Stimulated activated naive B cell treated with anti-CD40 and anti-IgM and Interleukin-4, amounts not matched to agents 10 μg/mL and 1 μg/mL and 100 μg/mL, for 72 hours (primary cell): Measurements from ENCODE around the gene SLC36A3.

Source experiments
- ATAC-seq, 2 donors: fragments of 150-1000 bp; cut with Tn5 transposase; replicated peaks; 2 replicates each; pipeline ENCODE4 v1.10.0; 2021; ENCODE audit warnings: moderate library complexity in 1 of 2
- DNase-seq: peaks from one replicate; pipeline ENCODE4 v3.0.0; 2021
- H3K27ac Mint-ChIP-seq: one replicate; pipeline ENCODE4 v1.8.0; 2022; ENCODE audit warnings: mild to moderate bottlenecking, mixed read lengths
- H3K27me3 Mint-ChIP-seq, 2 donors: one replicate each; pipeline ENCODE4 v1.8.0; 2022; ENCODE audit warnings: mixed read lengths in 2 of 2
- H3K36me3 Mint-ChIP-seq, 2 donors: one replicate each; pipeline ENCODE4 v1.8.0; 2022; ENCODE audit warnings: mixed read lengths in 2 of 2, mild to moderate bottlenecking in 1 of 2
- H3K4me1 Mint-ChIP-seq, 2 donors: one replicate each; pipeline ENCODE4 v1.8.0; 2022; ENCODE audit warnings: mixed read lengths in 2 of 2, mild to moderate bottlenecking in 1 of 2
- H3K4me3 Mint-ChIP-seq, 2 donors: one replicate each; pipeline ENCODE4 v1.8.0; 2022; ENCODE audit warnings: mild to moderate bottlenecking in 2 of 2, mixed read lengths in 2 of 2, moderate library complexity in 1 of 2
- H3K9me3 Mint-ChIP-seq, 2 donors: one replicate each; pipeline ENCODE4 v1.8.0; 2022; ENCODE audit warnings: mixed read lengths in 2 of 2, mild to moderate bottlenecking in 1 of 2

Gene SLC36A3

GRCh38 chr5:151234476-151235238 is 68.9 kb downstream of the SLC36A3 start:
- peak overlapping the region; percentile 79 for H3K27ac Mint-ChIP-seq
- DNase-seq = peak; percentile 37
- H3K4me3 Mint-ChIP-seq = peak overlapping the region; percentile 42 to 69

DNA sequence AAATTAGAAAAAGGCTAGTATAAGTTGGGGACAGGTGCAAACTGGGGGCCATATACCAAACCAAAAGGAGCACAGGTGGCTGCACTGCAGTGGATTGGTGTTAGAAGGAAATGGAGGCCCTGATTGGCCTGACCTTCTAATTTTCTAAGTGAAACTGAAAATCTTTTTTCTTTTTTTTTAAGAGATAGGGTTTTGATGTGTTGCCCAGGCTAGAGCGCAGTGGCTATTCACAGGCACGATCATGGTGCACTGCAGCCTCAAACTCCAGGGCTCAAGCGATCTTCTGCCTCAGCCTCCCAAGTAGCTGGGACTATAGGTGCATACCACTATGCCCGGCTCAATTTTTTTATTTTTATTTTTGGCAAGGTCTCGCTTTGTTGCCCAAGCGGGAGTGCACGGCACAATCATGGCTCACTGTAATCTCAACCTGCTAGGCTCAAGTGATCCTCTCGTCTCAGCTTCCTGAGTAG is 69.9 kb downstream of the SLC36A3 start:
- DNase-seq (no peak), ATAC-seq (peak; percentile 49 to 60)
- peak overlapping the region; percentile 42 to 69 for H3K4me3 Mint-ChIP-seq
- H3K4me1 Mint-ChIP-seq = peaks cover 36 to 55% of the 10 kb centered on the region in 2 donors
- H3K27ac Mint-ChIP-seq = peak overlapping the region; percentile 79
- peaks cover 2 to 3% of the 10 kb centered on the region in 2 donors for H3K36me3 Mint-ChIP-seq
- peaks cover 0 to 3% of the 10 kb centered on the region in 2 donors for H3K9me3 Mint-ChIP-seq
- H3K27me3 Mint-ChIP-seq = no peaks in the 10 kb centered on the region

More at GRCh38 chr5:151234476-151235238, 68.9 kb downstream of the SLC36A3 start:
- ATAC-seq = peak; percentile 76 to 81
- H3K27me3 Mint-ChIP-seq = no peaks in the 10 kb centered on the region
- peaks cover 40 to 65% of the 10 kb centered on the region in 2 donors for H3K4me1 Mint-ChIP-seq
- H3K36me3 Mint-ChIP-seq = peaks cover 2 to 3% of the 10 kb centered on the region in 2 donors
- peaks cover 0 to 3% of the 10 kb centered on the region in 2 donors for H3K9me3 Mint-ChIP-seq

DNA sequence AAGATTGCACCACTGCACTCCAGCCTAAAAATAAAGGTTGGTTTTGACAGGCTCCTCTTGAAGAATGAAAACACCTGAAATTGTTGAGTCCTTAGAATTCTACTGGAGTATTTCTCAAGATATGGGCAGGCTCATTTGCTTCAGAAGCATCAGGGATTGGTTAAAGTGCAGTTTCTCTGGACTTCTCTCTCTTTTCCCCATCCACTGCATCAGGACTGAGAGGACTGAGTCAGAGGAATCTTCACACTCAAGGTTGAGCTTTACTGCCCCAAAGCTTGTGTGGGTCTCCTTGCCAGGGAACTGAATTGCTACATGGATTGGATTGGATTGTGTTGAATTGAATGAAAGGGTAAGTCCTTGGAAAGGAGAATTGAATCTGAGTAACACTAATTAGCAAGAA is 72.2 kb downstream of the SLC36A3 start:
- ATAC-seq (no peak), DNase-seq (no peak)
- Mint-ChIP-seq H3K4me3 (no peak overlapping the region), H3K9me3 (peaks cover 0 to 3% of the 10 kb centered on the region in 2 donors), H3K36me3 (peaks cover 2 to 3% of the 10 kb centered on the region in 2 donors), H3K4me1 (peaks cover 26 to 54% of the 10 kb centered on the region in 2 donors), H3K27ac (no peak overlapping the region), H3K27me3 (no peaks in the 10 kb centered on the region)

- H3K9me3 Mint-ChIP-seq = no peaks in the 10 kb centered on the region
- DNase-seq = no peak
- no peaks in the 10 kb centered on the region for H3K27me3 Mint-ChIP-seq
- H3K4me3 Mint-ChIP-seq = no peak overlapping the region
- no peaks in the 10 kb centered on the region for H3K36me3 Mint-ChIP-seq
- peaks cover 25 to 52% of the 10 kb centered on the region in 2 donors for H3K4me1 Mint-ChIP-seq
- no peak overlapping the region for H3K27ac Mint-ChIP-seq
- no peak for ATAC-seq
Measured at GRCh38 chr5:151230048-151230680, 73.4 kb downstream of the SLC36A3 start.

- Mint-ChIP-seq H3K36me3 (no peaks in the 10 kb centered on the region), H3K4me3 (no peak overlapping the region), H3K9me3 (no peaks in the 10 kb centered on the region), H3K4me1 (peaks cover 17 to 48% of the 10 kb centered on the region in 2 donors), H3K27me3 (no peaks in the 10 kb centered on the region), H3K27ac (no peak overlapping the region)
- no peak for DNase-seq
- no peak for ATAC-seq
Measured at GRCh38 chr5:151228986-151229385, 74.6 kb downstream of the SLC36A3 start.

DNA sequence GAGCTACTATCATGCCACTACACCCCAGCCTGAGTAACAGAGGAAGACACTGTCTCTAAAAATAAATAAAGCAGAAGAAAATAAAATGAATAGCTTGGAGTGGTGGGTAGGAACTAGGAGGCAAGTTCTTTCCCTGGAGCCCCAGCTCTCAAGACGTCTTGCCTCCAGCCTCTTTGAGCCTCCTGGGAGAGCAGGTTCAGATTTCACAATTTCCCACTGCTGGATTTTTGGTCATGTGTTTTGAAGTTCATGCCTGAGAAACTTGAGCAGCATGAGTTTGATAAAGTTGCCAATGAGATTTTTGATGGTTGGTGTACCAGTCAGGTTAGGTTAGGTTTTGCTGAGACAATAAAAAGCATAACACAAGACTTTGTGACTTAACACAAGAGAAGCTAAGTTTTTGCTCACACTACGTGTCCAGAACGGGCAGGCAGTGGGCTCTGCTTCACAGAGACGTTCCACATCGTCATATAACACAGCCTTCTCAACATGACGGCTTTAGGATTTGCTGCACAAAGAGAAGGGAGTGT is 75.6 kb downstream of the SLC36A3 start:
- DNase-seq (no peak), ATAC-seq (no peak)
- Mint-ChIP-seq H3K9me3 (no peaks in the 10 kb centered on the region), H3K4me1 (peaks cover 13 to 43% of the 10 kb centered on the region in 2 donors), H3K27ac (no peak overlapping the region), H3K36me3 (no peaks in the 10 kb centered on the region), H3K4me3 (no peak overlapping the region), H3K27me3 (no peaks in the 10 kb centered on the region)
